ENCODE results near the gene CD6. TPM values are rescaled to one million over a fixed set of nuclear protein-coding genes. Genes with fewer than 3 reads are reported as not detected.

CD6 gene
- total RNA-seq, 3 donors from 2014 or later (not counting 1 experiment from before 2014, with no cell fraction given) = 18.9 to 111 (median 85.6) TPM

DNA sequence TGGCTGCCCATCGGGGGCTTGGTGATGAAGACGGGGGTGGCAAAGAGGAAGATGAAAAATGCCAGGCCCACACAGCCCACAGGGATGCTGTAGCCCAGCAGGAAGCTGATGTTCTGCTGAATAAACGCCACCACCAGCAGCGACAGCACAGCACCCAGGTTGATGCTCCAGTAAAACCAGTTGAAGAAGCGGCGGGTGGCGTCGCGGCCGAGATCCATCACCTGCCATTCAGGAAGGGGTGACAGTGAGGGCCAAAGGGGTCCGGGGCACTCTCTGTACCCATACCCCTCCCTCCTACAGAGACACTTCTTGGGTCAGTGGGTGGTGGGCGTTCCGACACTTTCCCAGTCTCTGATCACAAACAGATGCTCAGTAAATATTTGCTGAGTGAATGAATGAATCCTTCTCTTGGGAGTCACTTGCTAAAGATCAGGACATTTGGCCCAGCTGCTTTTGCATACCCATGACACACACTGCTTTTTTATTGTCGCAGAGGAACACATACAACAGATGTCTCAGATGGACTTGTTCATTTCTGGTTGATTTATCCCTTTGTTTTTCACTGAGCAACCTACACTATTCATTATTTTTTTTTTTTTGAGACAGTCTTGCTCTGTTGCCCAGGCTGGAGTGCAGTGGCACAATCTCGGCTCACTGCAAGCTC lies 24.7 kb upstream of the CD6 start:
- H3K36me3 Mint-ChIP-seq = no peaks in the 10 kb centered on the region
- Histone ChIP-seq H3K36me3 (ENCODE audit: control insufficient read depth, insufficient read depth, low read length) (no peaks in the 10 kb centered on the region), H3K27ac (ENCODE audit: low read length) (no peak overlapping the region), H3K4me1 (ENCODE audit: control insufficient read depth, insufficient read depth, low read length) (peaks cover 14% of the 10 kb centered on the region), H3K4me3 (ENCODE audit: low read length) (no peak overlapping the region), H3K27me3 (ENCODE audit: control insufficient read depth, insufficient read depth, low read length) (peaks cover 4% of the 10 kb centered on the region), H3K9me3 (ENCODE audit: control insufficient read depth, insufficient read depth, low read length) (no peaks in the 10 kb centered on the region)
- intact Hi-C loops (cut with micrococcal nuclease) = no loop called here
- H3K27me3 Mint-ChIP-seq (ENCODE audit: low read depth in 2 of 2) = peaks cover 10 to 14% of the 10 kb centered on the region in 2 donors
- 95% methylated on average over 14 of the region's 15 CpGs for WGBS (ENCODE audit: insufficient coverage)
- no peak overlapping the region for H3K27ac Mint-ChIP-seq
- DNase-seq (no peak), ATAC-seq (no peak)
- peaks cover under 1 to 7% of the 10 kb centered on the region in 2 donors for H3K4me1 Mint-ChIP-seq
- no peak overlapping the region for H3K4me3 Mint-ChIP-seq
- H3K9me3 Mint-ChIP-seq = no peaks in the 10 kb centered on the region
- no peak for TF ChIP-seq CTCF (IDR thresholded peaks at IDR 0.05)

DNA sequence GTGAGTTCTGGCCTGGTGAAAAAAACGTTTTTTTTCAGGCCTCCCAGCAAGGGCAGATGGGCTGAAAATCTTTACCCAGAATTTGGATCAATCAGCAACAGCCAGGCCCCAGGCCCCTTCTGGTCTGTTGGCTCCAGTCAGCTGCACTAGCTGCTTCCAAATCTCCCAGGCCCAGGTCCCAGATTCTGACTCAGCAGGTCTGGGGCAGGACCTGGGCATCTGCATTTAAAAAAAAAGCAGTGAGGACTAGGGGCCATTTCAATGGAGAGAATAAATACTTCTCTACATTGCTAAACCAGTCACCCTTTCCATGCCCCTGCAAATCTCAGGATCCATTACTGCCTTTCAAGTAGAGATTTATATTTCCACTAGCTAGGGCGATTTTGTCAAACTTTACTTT lies 23.8 kb upstream of the CD6 start:
- Mint-ChIP-seq H3K27me3 (ENCODE audit: low read depth in 2 of 2) (peaks cover 10 to 14% of the 10 kb centered on the region in 2 donors), H3K4me1 (peaks cover 10 to 17% of the 10 kb centered on the region in 2 donors), H3K4me3 (no peak overlapping the region), H3K27ac (no peak overlapping the region), H3K36me3 (no peaks in the 10 kb centered on the region), H3K9me3 (no peaks in the 10 kb centered on the region)
- no peak for DNase-seq
- Histone ChIP-seq H3K4me3 (ENCODE audit: low read length) (no peak overlapping the region), H3K4me1 (ENCODE audit: control insufficient read depth, insufficient read depth, low read length) (peaks cover 24% of the 10 kb centered on the region), H3K36me3 (ENCODE audit: control insufficient read depth, insufficient read depth, low read length) (no peaks in the 10 kb centered on the region), H3K9me3 (ENCODE audit: control insufficient read depth, insufficient read depth, low read length) (no peaks in the 10 kb centered on the region), H3K27me3 (ENCODE audit: control insufficient read depth, insufficient read depth, low read length) (peaks cover 4% of the 10 kb centered on the region), H3K27ac (ENCODE audit: low read length) (no peak overlapping the region)
- 10% methylated on average over 1 of the region's 2 CpGs for WGBS (ENCODE audit: insufficient coverage)
- no peak for ATAC-seq
- intact Hi-C loops (cut with micrococcal nuclease) = no loop called here
- no peak for TF ChIP-seq CTCF (IDR thresholded peaks at IDR 0.05)

- intact Hi-C loops (cut with micrococcal nuclease) = no loop called here
- Histone ChIP-seq H3K4me3 (ENCODE audit: low read length) (no peak overlapping the region), H3K27ac (ENCODE audit: low read length) (no peak overlapping the region), H3K9me3 (ENCODE audit: control insufficient read depth, insufficient read depth, low read length) (no peaks in the 10 kb centered on the region), H3K36me3 (ENCODE audit: control insufficient read depth, insufficient read depth, low read length) (no peaks in the 10 kb centered on the region), H3K27me3 (ENCODE audit: control insufficient read depth, insufficient read depth, low read length) (peaks cover 4% of the 10 kb centered on the region), H3K4me1 (ENCODE audit: control insufficient read depth, insufficient read depth, low read length) (peaks cover 25% of the 10 kb centered on the region)
- H3K27me3 Mint-ChIP-seq (ENCODE audit: low read depth in 2 of 2) = peaks cover 10 to 14% of the 10 kb centered on the region in 2 donors
- no peak for TF ChIP-seq CTCF (IDR thresholded peaks at IDR 0.05)
- no peak overlapping the region for H3K27ac Mint-ChIP-seq
- H3K36me3 Mint-ChIP-seq = no peaks in the 10 kb centered on the region
- DNase-seq (no peak), ATAC-seq (no peak)
- H3K4me1 Mint-ChIP-seq = peaks cover 15 to 22% of the 10 kb centered on the region in 2 donors
- 83% methylated on average over 5 of the region's 5 CpGs for WGBS (ENCODE audit: insufficient coverage)
- no peak overlapping the region for H3K4me3 Mint-ChIP-seq
- no peaks in the 10 kb centered on the region for H3K9me3 Mint-ChIP-seq
Observed at GRCh38 chr11:60948250-60948649, 23.2 kb upstream of the CD6 start.

DNA sequence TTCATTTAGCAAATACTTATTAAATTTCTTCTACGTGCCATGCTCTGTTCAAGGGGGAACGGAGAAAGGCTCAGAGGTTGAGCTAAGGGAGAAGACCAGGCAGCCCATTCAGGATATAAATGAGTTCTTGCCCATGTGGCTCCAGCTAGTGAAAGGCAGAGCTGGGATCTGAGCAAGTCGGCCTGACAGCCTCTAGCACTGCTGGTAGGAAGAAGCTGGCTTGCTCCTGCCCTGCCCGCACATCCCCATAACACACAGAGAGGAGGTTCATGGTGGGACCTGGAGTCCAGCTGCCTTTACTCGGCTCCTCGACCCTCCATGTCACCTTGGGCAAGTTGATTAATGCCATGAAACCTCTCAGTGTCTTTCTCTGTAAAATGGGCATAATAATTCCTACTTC lies 21.5 kb upstream of the CD6 start:
- no peaks in the 10 kb centered on the region for H3K9me3 ChIP-seq (ENCODE audit: control insufficient read depth, insufficient read depth, low read length)
- Mint-ChIP-seq H3K4me3 (peak overlapping the region; percentile 17), H3K36me3 (no peaks in the 10 kb centered on the region), H3K27me3 (ENCODE audit: low read depth in 2 of 2) (peaks cover 10 to 14% of the 10 kb centered on the region in 2 donors), H3K9me3 (no peaks in the 10 kb centered on the region), H3K4me1 (peaks cover 15 to 26% of the 10 kb centered on the region in 2 donors), H3K27ac (no peak overlapping the region)
- 82% methylated on average over 5 of the region's 6 CpGs for WGBS (ENCODE audit: insufficient coverage)
- ATAC-seq = no peak
- H3K36me3 ChIP-seq (ENCODE audit: control insufficient read depth, insufficient read depth, low read length) = no peaks in the 10 kb centered on the region
- H3K4me3 ChIP-seq (ENCODE audit: low read length) = peak overlapping the region; percentile 25
- no peak for DNase-seq
- intact Hi-C loops (cut with micrococcal nuclease) = no loop called here
- H3K27me3 ChIP-seq (ENCODE audit: control insufficient read depth, insufficient read depth, low read length) = peaks cover 4% of the 10 kb centered on the region
- TF ChIP-seq CTCF (IDR thresholded peaks at IDR 0.05) = no peak
- H3K27ac ChIP-seq (ENCODE audit: low read length) = no peak overlapping the region
- peaks cover 32% of the 10 kb centered on the region for H3K4me1 ChIP-seq (ENCODE audit: control insufficient read depth, insufficient read depth, low read length)
